Activated T-cell treated with anti-CD3 and anti-CD28 coated beads for 1 hour (primary cell): Measurements from ENCODE around the gene HMCN1.

Experiments used
- DNase-seq: peaks from one replicate; pipeline ENCODE4 v3.0.0-alpha.2; 2020; ENCODE audit warnings: low read depth

HMCN1 gene

GRCh38 chr1:185804608-185805007, 70.4 kb downstream of the HMCN1 start:
- DNase-seq, result no peak

- no peak for DNase-seq
These were observed 73.1 kb downstream of the HMCN1 start for GRCh38 chr1:185807275-185807674.

- no peak for DNase-seq
These were observed 74.4 kb downstream of the HMCN1 start for GRCh38 chr1:185808631-185809030.

- DNase-seq, result no peak
These were observed 77.0 kb downstream of the HMCN1 start for GRCh38 chr1:185811073-185811709.

- DNase-seq, result no peak
These were observed 78.7 kb downstream of the HMCN1 start for GRCh38 chr1:185812934-185813333.

- DNase-seq, result no peak
These were observed 79.3 kb downstream of the HMCN1 start for GRCh38 chr1:185813401-185813979.

GRCh38 chr1:185816460-185816859, 82.3 kb downstream of the HMCN1 start:
- no peak for DNase-seq

- DNase-seq, result no peak
These were observed 85.6 kb downstream of the HMCN1 start for GRCh38 chr1:185819798-185820197.

- no peak for DNase-seq
These were observed 87.6 kb downstream of the HMCN1 start for GRCh38 chr1:185821612-185822385.

- no peak for DNase-seq
These were observed 89.3 kb downstream of the HMCN1 start for GRCh38 chr1:185823467-185823866.

GRCh38 chr1:185824106-185824505, 89.9 kb downstream of the HMCN1 start:
- no peak for DNase-seq

GRCh38 chr1:185825556-185825955, 91.4 kb downstream of the HMCN1 start:
- DNase-seq, result no peak

GRCh38 chr1:185834371-185834905, 100.2 kb downstream of the HMCN1 start:
- no peak for DNase-seq

- DNase-seq, result no peak
These were observed 101.0 kb downstream of the HMCN1 start for GRCh38 chr1:185835191-185835590.

- DNase-seq, result no peak
These were observed 103.5 kb downstream of the HMCN1 start for GRCh38 chr1:185837711-185838110.

GRCh38 chr1:185838111-185838510, 103.9 kb downstream of the HMCN1 start:
- no peak for DNase-seq

- no peak for DNase-seq
These were observed 106.7 kb downstream of the HMCN1 start for GRCh38 chr1:185840880-185841279.

GRCh38 chr1:185843297-185843869, 109.2 kb downstream of the HMCN1 start:
- no peak for DNase-seq

GRCh38 chr1:185843986-185844385, 109.8 kb downstream of the HMCN1 start:
- no peak for DNase-seq

GRCh38 chr1:185846672-185847444, 112.7 kb downstream of the HMCN1 start:
- no peak for DNase-seq

GRCh38 chr1:185849014-185849413, 114.8 kb downstream of the HMCN1 start:
- no peak for DNase-seq

- DNase-seq, result no peak
These were observed 116.2 kb downstream of the HMCN1 start for GRCh38 chr1:185850366-185850765.
